HEK293T (cell line): ENCODE measurements around the gene FOXD4L3.
"Not testable (repeated sequence)": the region's sequence is repeated elsewhere in the genome, so short reads cannot be mapped to it uniquely, and the experiment has no call there.

ENCODE experiments used
- CTCF ChIA-PET: fragments of 350-600 bp; formaldehyde crosslinking; extraction: SDS; loops from one replicate; lab custom pipeline; 2021; ENCODE audit warnings: antibody characterized with exemption, inconsistent platforms; lab: Yijun Ruan, JAX
- POLR2A ChIA-PET: fragments of 350-600 bp; formaldehyde crosslinking; extraction: SDS; loops from one replicate; lab custom pipeline; 2020; ENCODE audit warnings: antibody characterized with exemption, inconsistent platforms; lab: Yijun Ruan, JAX
- DNase-seq: peaks from one replicate; pipeline ENCODE4 v3.0.0; 2012; ENCODE audit warnings: mixed read lengths; ENCODE audit errors: extremely low spot score

Gene FOXD4L3

DNA sequence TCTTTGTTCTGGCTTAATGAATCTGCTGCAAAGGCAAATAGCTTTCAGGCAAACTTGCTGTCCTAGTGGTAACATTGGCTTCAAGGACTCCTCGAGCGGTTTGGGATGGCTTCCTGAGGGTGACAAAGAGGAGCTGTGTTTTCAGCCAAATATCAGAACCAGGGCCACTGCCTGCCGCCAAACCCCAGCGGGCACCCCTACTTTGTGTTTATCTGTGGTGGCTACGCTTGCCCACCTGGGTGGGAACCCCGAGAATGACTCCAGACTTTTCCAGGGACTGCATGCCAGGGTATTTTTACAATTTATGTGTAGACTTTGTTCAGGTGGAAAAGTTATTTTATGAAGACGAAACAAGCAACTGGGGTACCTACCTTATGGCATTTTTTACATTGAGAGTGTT lies 35.3 kb downstream of the FOXD4L3 start:
- DNase-seq, POLR2A ChIA-PET, CTCF ChIA-PET: not testable (repeated sequence)

GRCh38 chr9:68342265-68343025 lies 39.8 kb downstream of the FOXD4L3 start:
- DNase-seq, CTCF ChIA-PET, POLR2A ChIA-PET: not testable (repeated sequence)

- POLR2A ChIA-PET, DNase-seq: not testable (repeated sequence)
- CTCF ChIA-PET: interaction anchor here (0.6 kb wide), 1 partner anchor 428 kb away, joined by 6 read pairs; no protein-coding TSS in a partner anchor
Observed at GRCh38 chr9:68343242-68343641, 40.6 kb downstream of the FOXD4L3 start.

- DNase-seq, POLR2A ChIA-PET, CTCF ChIA-PET: not testable (repeated sequence)
Observed at GRCh38 chr9:68343992-68344391, 41.3 kb downstream of the FOXD4L3 start.

DNA sequence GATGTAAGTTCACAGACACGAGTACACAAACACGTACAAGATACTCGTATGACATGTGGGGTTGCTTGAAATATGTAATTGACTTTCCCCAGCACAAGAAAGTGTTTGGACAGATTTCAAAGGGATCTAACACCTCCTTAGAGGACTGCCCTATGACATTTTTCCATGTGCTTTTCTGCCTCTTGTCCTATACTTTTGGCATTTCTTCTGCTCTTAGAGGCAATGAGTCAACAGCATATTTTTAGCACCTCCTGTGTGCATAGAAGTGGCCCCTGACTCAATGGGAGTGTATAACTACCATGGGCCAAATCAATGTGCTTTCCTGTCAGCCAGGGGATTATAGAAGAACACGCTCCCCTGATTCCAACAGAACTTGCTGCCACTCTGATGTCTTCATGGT lies 49.0 kb downstream of the FOXD4L3 start:
- POLR2A ChIA-PET, CTCF ChIA-PET: not testable (repeated sequence)

More for the DNA sequence above, 49.0 kb downstream of the FOXD4L3 start:
- not testable (repeated sequence) for DNase-seq
